Peyer's patch (tissue), 4 donors: ENCODE data around the gene HAGHL.

Experiments
- POLR2A ChIP-seq, 2 donors: fragments of 450-650 bp; IDR thresholded peaks; one replicate each; pipeline ENCODE4 v1.5.1; 2017; ENCODE audit warnings: antibody characterized with exemption in 2 of 2, mild to moderate bottlenecking in 2 of 2, moderate library complexity in 2 of 2
- TF ChIP-seq, protein P1 (sequence below), 6 experiments: fragments of 450-650 bp in 4 of 6; fragments of 200-600 bp in 2 of 6; sonication (generic) in 1 of 6; IDR thresholded peaks; one replicate each; pipeline ENCODE4 v1.5.1; 2017 to 2019; ENCODE audit warnings: antibody characterized with exemption in 6 of 6, mild to moderate bottlenecking in 3 of 6, moderate library complexity in 1 of 6

DNA sequence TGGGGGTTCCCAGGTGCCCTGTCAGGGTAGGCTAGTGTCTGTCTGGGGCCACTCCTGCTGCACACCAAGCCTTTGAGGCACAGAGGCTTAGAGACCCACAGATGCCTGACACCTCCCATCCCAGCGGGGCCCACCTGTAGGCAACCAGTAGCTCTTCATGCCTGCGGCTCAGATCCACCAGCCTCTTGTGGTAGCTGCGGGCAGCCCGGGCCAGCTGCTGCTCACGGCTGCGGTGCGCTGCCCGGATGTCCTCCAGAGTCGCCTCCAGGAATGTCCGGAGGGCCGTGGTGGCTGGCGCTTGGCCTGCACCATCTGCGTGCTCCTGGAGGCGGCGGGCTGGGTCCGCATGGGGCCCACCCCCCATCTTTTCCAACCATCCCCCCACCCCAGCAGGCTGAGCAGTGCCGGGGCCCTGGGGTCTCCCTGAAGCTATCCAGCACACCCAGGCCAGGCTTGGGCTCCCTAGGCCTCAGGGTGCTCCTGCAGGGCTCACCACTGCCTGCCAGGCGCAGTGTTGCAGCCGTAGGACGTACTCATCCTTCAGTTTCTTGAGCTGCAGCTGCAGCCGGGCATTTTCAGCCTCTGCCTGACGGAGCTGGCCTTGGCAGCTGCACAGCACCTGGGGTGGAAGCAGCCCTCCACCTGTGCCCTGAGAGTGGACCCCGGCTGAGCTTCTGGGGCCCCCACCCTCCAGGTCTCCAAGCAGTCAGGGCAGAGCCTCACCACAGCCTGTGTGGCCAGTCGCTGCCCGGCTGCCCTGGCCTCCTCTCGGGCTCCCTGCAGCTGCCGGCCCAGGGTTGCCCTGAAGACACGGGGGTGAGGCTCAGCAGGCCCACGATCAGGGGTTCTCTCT, 2.5 kb upstream of the HAGHL start:
- TF ChIP-seq, protein P1, sequence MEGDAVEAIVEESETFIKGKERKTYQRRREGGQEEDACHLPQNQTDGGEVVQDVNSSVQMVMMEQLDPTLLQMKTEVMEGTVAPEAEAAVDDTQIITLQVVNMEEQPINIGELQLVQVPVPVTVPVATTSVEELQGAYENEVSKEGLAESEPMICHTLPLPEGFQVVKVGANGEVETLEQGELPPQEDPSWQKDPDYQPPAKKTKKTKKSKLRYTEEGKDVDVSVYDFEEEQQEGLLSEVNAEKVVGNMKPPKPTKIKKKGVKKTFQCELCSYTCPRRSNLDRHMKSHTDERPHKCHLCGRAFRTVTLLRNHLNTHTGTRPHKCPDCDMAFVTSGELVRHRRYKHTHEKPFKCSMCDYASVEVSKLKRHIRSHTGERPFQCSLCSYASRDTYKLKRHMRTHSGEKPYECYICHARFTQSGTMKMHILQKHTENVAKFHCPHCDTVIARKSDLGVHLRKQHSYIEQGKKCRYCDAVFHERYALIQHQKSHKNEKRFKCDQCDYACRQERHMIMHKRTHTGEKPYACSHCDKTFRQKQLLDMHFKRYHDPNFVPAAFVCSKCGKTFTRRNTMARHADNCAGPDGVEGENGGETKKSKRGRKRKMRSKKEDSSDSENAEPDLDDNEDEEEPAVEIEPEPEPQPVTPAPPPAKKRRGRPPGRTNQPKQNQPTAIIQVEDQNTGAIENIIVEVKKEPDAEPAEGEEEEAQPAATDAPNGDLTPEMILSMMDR (IDR thresholded peaks at IDR 0.05) = no peak
- TF ChIP-seq POLR2A (IDR thresholded peaks at IDR 0.05) = no peak
